HG03342 (cell line): ENCODE results near the gene ASB4.

Experiments used
- ATAC-seq: cut with Tn5 transposase; IDR thresholded peaks from one replicate; pipeline ENCODE4 v1.9.1; 2021; ENCODE audit warnings: mild to moderate bottlenecking, moderate library complexity; ENCODE audit not compliant: unreplicated experiment

Gene ASB4

GRCh38 chr7:95525503-95525902 lies 39.8 kb downstream of the ASB4 start:
- ATAC-seq: no peak

DNA sequence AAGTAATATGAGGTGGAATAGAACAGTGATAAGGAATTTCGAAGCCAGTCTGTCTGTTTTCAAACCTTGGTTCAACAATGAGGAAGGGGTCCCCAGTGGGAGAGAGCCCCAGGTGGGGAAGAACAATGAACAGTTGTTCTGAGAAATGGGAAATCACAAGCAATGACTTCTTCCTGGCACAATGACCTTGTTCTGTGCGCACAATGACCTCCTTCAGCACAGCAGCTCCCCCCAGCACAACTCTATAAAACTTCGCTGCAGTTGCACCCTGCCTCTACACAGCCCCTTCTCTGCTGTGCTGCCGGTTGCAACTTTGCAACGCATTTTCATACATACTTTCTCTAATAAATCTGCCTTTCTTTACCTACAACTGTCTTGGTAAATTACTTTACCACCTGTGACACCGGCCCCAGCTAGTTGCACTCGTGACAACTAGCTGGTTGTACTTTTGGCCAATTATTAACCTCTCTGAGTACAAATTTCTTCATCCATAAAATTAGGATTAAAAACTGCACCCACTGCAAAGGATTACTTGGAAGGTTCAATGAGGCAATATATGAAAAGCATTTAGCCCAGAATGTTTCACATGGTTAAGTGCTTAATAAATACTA lies 40.5 kb downstream of the ASB4 start:
- ATAC-seq: no peak

GRCh38 chr7:95527033-95527775 lies 41.5 kb downstream of the ASB4 start:
- peak; percentile 67 for ATAC-seq

DNA sequence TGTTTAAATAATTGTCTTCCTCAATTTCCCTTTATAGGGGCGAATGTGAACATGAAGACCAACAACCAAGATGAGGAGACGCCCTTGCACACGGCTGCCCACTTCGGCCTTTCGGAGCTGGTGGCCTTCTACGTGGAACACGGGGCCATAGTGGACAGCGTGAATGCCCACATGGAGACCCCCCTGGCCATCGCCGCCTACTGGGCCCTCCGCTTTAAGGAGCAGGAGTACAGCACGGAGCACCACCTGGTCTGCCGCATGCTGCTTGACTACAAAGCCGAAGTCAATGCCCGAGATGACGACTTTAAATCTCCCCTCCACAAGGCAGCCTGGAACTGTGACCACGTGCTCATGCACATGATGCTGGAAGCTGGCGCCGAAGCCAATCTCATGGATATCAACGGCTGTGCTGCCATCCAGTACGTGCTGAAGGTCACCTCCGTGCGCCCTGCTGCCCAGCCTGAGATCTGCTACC lies 42.1 kb downstream of the ASB4 start:
- ATAC-seq: no peak

DNA sequence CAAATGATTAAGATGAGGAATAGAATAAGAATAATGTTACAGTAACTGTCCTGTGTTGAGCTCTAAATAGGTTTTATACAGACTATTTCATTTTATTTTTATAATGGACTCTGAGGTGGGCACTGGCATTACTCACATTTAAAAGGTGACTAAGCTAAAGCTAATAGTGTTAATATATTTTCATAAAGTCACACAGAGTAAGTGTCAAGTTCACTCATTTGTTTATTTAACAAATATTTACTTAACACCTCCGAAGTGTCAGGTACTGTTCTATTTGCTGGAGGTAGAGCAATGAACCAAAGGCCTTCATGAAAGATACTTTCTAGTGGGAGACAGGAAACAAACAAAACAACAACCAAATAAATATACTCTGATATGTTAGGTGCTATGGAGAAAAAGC lies 44.0 kb downstream of the ASB4 start:
- no peak for ATAC-seq

DNA sequence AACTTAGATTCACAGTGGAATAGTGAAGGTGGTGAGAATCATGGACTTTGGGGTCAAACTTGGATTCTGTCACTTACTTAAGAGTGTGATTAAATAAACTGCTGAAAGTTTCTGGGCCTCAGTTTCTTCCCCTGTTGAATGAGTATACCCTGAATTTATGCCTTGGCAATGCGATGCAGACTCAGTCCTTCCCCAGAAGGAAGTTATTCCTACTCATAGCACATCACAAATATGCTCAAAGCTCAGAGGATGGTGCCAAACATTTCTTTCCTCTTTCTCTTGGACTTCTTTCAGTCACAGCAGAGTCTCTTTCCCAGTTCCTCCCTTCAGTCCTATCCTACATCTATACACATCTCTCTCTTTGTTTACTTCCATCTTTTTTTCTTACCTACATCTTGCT lies 45.1 kb downstream of the ASB4 start:
- no peak for ATAC-seq

DNA sequence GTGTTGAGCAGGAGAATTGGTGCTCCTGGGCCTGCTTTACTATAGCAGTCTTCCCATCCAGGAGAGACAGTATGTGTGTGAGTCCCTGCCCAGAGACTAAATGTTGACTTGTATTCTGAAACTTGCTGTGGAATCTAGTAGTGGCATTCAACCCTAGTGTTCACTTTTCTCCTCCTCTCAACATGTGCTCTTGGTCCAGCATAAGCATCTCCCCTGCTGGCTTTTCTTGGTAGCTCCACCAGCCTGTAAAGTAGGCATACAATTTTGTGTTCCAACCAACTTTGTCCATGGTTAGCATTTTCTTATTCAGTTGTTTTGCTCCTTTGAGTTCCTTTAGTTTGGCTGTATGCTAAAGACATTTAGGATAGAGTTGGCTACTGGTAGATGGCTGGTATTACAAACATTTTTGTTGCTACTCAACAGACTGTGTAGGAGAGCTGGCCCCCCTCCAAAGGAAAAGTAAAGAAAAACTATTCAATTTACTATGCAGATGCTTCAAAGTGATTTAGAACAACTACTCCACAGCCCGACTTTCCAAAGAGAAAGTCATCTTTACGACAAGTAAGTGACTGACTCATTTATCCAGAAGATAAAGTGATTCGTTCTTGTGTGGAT lies 46.0 kb downstream of the ASB4 start:
- ATAC-seq: no peak

- ATAC-seq: no peak
These were observed 49.1 kb downstream of the ASB4 start for GRCh38 chr7:95534796-95535195.

- ATAC-seq: no peak
These were observed 49.9 kb downstream of the ASB4 start for GRCh38 chr7:95535662-95536061.

- no peak for ATAC-seq
These were observed 51.0 kb downstream of the ASB4 start for GRCh38 chr7:95536656-95537311.

GRCh38 chr7:95537468-95537867 lies 51.7 kb downstream of the ASB4 start:
- no peak for ATAC-seq

DNA sequence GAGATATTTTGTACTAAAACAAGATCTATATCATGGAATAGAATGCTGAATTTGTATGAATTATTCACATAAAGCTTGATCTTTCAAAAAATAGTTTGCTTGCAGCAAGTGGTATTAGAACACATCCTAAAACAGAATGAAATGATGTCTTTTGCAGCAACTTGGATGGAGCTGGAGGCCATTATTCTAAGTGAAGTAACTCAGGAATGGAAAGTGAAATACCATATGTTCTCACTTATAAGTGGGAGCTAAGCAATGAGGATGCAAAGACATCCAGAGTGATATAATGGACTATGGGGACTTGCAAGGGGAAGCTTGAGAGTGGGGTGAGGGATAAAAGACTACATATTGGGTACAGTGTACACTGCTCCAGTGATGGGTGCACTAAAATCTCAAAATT lies 53.7 kb downstream of the ASB4 start:
- ATAC-seq: no peak

DNA sequence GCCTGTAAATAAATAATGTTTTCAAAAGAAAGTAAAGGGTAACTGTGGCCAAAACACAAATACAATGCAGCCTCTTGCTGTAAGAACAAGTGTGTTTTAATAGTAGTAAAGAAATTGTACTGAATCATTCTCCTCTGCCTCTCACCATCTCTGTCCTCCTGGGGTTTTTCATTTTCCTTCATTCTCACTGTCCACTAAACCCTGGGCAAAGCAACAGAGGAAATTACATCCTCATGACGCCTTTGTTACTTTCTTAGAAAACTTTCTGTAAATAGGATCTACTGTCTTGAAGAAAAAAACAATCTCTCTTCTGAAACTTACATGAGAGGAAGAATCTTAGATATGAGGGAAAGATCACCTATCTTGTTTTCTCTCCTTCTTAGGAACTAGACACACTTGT lies 54.6 kb downstream of the ASB4 start:
- ATAC-seq: no peak

DNA sequence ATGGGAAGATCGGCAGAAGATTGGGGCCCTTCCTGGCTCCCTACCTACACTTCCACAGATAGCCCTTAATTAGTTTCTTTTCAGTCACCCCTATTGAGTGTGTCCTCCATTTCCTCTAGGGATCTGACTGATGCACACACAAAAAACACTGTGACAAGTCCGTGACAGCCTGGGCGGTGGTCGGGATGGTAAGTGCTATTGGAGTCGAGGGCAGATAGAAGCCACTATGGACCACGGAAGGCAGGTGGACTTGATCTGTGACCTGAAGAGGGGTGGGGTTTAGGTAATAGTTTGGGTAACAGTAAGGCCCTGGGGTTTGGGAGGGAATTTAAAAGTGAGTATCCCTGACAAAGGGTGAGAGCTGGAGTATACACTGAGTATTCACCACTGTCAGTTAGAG lies 57.6 kb downstream of the ASB4 start:
- no peak for ATAC-seq

GRCh38 chr7:95544171-95544570 lies 58.4 kb downstream of the ASB4 start:
- ATAC-seq: no peak

- ATAC-seq: no peak
These were observed 59.4 kb downstream of the ASB4 start for GRCh38 chr7:95545007-95545615.

DNA sequence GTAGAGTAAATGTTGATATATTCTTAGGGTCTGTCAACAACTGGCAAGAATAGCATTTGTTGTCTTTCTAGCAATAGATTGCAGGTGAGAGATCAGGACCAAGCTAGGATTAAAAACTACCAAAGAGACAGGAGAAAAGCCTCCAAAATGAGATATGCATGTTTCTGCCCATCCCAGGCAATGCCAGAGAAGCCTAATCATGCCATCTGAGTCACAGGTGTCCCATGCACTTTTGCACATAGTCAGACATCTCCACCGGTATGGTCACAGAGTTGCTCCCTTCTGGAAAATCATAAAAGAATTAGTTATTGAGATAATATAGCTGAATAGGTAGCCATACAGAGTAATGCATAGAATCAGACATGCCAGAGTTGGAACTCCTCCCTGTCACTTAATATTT lies 59.9 kb downstream of the ASB4 start:
- no peak for ATAC-seq

DNA sequence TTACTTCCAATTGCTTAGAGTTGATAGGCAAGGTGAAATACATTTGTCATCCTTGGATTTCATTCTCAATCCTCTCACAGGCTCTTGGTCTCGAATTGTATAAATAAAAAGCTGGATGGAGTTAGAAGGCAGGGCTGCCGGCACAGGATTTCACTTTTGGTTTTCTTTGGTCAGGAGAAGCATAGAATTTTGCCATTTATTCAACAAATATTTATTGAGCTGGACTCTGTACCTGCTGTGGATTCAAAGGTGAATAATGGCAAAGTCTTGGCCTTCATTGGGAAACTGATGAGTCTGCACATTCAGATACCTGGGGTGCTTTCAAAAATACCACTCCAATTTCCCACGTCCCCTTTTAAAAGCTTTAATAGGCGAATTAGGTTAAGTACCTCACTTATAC lies 60.9 kb downstream of the ASB4 start:
- ATAC-seq: no peak

GRCh38 chr7:95547361-95548348 lies 61.9 kb downstream of the ASB4 start:
- no peak for ATAC-seq
